Neural cell (in vitro differentiated cells): ENCODE results near the gene SPAG7. TPM values are rescaled to one million over a fixed set of nuclear protein-coding genes. Genes with fewer than 3 reads are reported as not detected.

Source experiments
- H2AFZ ChIP-seq: fragments of 200-600, 300-800 bp; sonication (generic), shearing (Covaris generic); 2 replicates; pipeline ENCODE4 v1.6.0; 2014; ENCODE audit warnings: low read depth, mild to moderate bottlenecking, antibody characterized with exemption, low read length, moderate library complexity
- H3F3A ChIP-seq: fragments of 200-600 bp; shearing (Covaris generic); 2 replicates; pipeline ENCODE4 v1.6.1; 2016; ENCODE audit warnings: mild to moderate bottlenecking, moderate library complexity, mixed read lengths, antibody characterized with exemption, low read length; ENCODE audit not compliant: insufficient read depth, poor library complexity, severe bottlenecking
- H3K27ac ChIP-seq: fragments of 200-600, 300-800 bp; sonication (generic), shearing (Covaris generic); 2 replicates; pipeline ENCODE4 v1.5.1; 2014; ENCODE audit warnings: mild to moderate bottlenecking, low read length, moderate library complexity
- H3K27me3 ChIP-seq: fragments of 300-800, 200-600 bp; sonication (generic), shearing (Covaris generic); 2 replicates; pipeline ENCODE4 v1.6.0; 2014; ENCODE audit warnings: mild to moderate bottlenecking, low read depth, low read length, moderate library complexity; ENCODE audit not compliant: insufficient read depth
- H3K36me3 ChIP-seq: fragments of 300-800, 200-600 bp; sonication (generic), shearing (Covaris generic); 2 replicates; pipeline ENCODE4 v1.5.1; 2014; ENCODE audit warnings: mild to moderate bottlenecking, antibody characterized with exemption, low read length, moderate library complexity; ENCODE audit not compliant: insufficient read depth
- H3K4me2 ChIP-seq: fragments of 300-800, 200-600 bp; sonication (generic), shearing (Covaris generic); 2 replicates; pipeline ENCODE4 v1.6.0; 2014; ENCODE audit warnings: mild to moderate bottlenecking, low read length
- H3K4me3 ChIP-seq: fragments of 300-800, 200-600 bp; sonication (generic), shearing (Covaris generic); 2 replicates; pipeline ENCODE4 v1.5.1; 2014; ENCODE audit warnings: mild to moderate bottlenecking, low read length, moderate library complexity
- H3K79me2 ChIP-seq: fragments of 200-600 bp; shearing (Covaris generic); replicated peaks from 2 replicates; pipeline ENCODE4 v1.6.0; 2014; ENCODE audit warnings: mild to moderate bottlenecking, low read length, moderate library complexity; ENCODE audit not compliant: insufficient read depth
- H3K9ac ChIP-seq: fragments of 300-800, 200-600 bp; sonication (generic), shearing (Covaris generic); 2 replicates; pipeline ENCODE4 v1.6.1; 2016; ENCODE audit warnings: mild to moderate bottlenecking, low read length, mixed read lengths
- H3K9me2 ChIP-seq: fragments of 200-600 bp; shearing (Covaris generic); 2 replicates; pipeline ENCODE4 v1.6.1; 2016; ENCODE audit warnings: mild to moderate bottlenecking, low read length, mixed read lengths; ENCODE audit not compliant: insufficient read depth
- H3K9me3 ChIP-seq: fragments of 200-600, 300-800 bp; sonication (generic), shearing (Covaris generic); 2 replicates; pipeline ENCODE4 v1.6.1; 2016; ENCODE audit warnings: mild to moderate bottlenecking, mixed run types, low read length, moderate library complexity, mixed read lengths
- H4K20me1 ChIP-seq: fragments of 200-600 bp; shearing (Covaris generic); 2 replicates; pipeline ENCODE4 v1.6.1; 2016; ENCODE audit warnings: mild to moderate bottlenecking, mixed run types; ENCODE audit not compliant: insufficient read depth
- EP300 ChIP-seq: fragments of 450-650 bp; conservative IDR thresholded peaks from 2 replicates; pipeline ENCODE4 v1.6.1; 2014; ENCODE audit warnings: antibody characterized with exemption, mild to moderate bottlenecking, moderate library complexity; ENCODE audit not compliant: poor library complexity, severe bottlenecking
- EZH2 ChIP-seq: fragments of 200-600, 300-800 bp; shearing (Covaris generic), sonication (generic); IDR thresholded peaks from 2 replicates; pipeline ENCODE4 v1.6.1; 2014; ENCODE audit warnings: antibody characterized with exemption, low read length, borderline replicate concordance, mild to moderate bottlenecking; ENCODE audit not compliant: insufficient read depth, poor library complexity, severe bottlenecking
- MXI1 ChIP-seq: fragments of 450-650 bp; conservative IDR thresholded peaks from 2 replicates; pipeline ENCODE4 v1.6.1; 2014; ENCODE audit warnings: antibody characterized with exemption, mild to moderate bottlenecking; ENCODE audit not compliant: poor library complexity, severe bottlenecking
- POLR2AphosphoS5 ChIP-seq: IDR thresholded peaks from 2 replicates; pipeline ENCODE4 v1.6.1; 2012
- RAD21 ChIP-seq: fragments of 450-650 bp; conservative IDR thresholded peaks from 2 replicates; pipeline ENCODE4 v1.6.1; 2014; ENCODE audit warnings: antibody characterized with exemption, mild to moderate bottlenecking, moderate library complexity
- SMC3 ChIP-seq: fragments of 450-650 bp; conservative IDR thresholded peaks from 2 replicates; pipeline ENCODE4 v1.6.1; 2014; ENCODE audit warnings: antibody characterized with exemption, mild to moderate bottlenecking, moderate library complexity; ENCODE audit not compliant: poor library complexity
- TAF1 ChIP-seq: IDR thresholded peaks from 2 replicates; pipeline ENCODE4 v1.6.1; 2012; ENCODE audit warnings: low read depth
- polyA plus RNA-seq: library from polyadenylated mRNA; depleted of rRNA; stranded (reverse); fragments of >200 nt; gene quantifications from 2 replicates; pipeline ENCODE4 v1.2.3, GENCODE V29; 2014
- TF ChIP-seq, protein P1 (sequence below): IDR thresholded peaks from 2 replicates; pipeline ENCODE4 v1.6.1; 2012; ENCODE audit warnings: borderline replicate concordance
- TF ChIP-seq, protein P2 (sequence below): fragments of 450-650 bp; IDR thresholded peaks from 2 replicates; pipeline ENCODE4 v1.5.1; 2014; ENCODE audit warnings: antibody characterized with exemption, mild to moderate bottlenecking, moderate library complexity; ENCODE audit not compliant: poor library complexity, severe bottlenecking

Gene SPAG7
- polyA plus RNA-seq, 1 donor from 2014 or later, result 66.4 TPM

GRCh38 chr17:4970273-4970672 lies 2.7 kb upstream of the SPAG7 start:
- no peaks in the 10 kb centered on the region for H3K79me2 ChIP-seq
- H3F3A ChIP-seq, result peaks cover 9% of the 10 kb centered on the region
- H3K27me3 ChIP-seq, result no peaks in the 10 kb centered on the region
- H2AFZ ChIP-seq, result no peak overlapping the region
- H3K9ac ChIP-seq, result no peak overlapping the region
- no peak overlapping the region for H3K4me2 ChIP-seq
- H3K9me3 ChIP-seq, result no peaks in the 10 kb centered on the region
- TF ChIP-seq RAD21 (no peak), EP300 (no peak), TAF1 (no peak), SMC3 (no peak), EZH2 (no peak), POLR2AphosphoS5 (no peak), MXI1 (no peak)
- TF ChIP-seq, protein P1, sequence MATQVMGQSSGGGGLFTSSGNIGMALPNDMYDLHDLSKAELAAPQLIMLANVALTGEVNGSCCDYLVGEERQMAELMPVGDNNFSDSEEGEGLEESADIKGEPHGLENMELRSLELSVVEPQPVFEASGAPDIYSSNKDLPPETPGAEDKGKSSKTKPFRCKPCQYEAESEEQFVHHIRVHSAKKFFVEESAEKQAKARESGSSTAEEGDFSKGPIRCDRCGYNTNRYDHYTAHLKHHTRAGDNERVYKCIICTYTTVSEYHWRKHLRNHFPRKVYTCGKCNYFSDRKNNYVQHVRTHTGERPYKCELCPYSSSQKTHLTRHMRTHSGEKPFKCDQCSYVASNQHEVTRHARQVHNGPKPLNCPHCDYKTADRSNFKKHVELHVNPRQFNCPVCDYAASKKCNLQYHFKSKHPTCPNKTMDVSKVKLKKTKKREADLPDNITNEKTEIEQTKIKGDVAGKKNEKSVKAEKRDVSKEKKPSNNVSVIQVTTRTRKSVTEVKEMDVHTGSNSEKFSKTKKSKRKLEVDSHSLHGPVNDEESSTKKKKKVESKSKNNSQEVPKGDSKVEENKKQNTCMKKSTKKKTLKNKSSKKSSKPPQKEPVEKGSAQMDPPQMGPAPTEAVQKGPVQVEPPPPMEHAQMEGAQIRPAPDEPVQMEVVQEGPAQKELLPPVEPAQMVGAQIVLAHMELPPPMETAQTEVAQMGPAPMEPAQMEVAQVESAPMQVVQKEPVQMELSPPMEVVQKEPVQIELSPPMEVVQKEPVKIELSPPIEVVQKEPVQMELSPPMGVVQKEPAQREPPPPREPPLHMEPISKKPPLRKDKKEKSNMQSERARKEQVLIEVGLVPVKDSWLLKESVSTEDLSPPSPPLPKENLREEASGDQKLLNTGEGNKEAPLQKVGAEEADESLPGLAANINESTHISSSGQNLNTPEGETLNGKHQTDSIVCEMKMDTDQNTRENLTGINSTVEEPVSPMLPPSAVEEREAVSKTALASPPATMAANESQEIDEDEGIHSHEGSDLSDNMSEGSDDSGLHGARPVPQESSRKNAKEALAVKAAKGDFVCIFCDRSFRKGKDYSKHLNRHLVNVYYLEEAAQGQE, result no peak
- TF ChIP-seq, protein P2, sequence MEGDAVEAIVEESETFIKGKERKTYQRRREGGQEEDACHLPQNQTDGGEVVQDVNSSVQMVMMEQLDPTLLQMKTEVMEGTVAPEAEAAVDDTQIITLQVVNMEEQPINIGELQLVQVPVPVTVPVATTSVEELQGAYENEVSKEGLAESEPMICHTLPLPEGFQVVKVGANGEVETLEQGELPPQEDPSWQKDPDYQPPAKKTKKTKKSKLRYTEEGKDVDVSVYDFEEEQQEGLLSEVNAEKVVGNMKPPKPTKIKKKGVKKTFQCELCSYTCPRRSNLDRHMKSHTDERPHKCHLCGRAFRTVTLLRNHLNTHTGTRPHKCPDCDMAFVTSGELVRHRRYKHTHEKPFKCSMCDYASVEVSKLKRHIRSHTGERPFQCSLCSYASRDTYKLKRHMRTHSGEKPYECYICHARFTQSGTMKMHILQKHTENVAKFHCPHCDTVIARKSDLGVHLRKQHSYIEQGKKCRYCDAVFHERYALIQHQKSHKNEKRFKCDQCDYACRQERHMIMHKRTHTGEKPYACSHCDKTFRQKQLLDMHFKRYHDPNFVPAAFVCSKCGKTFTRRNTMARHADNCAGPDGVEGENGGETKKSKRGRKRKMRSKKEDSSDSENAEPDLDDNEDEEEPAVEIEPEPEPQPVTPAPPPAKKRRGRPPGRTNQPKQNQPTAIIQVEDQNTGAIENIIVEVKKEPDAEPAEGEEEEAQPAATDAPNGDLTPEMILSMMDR, result no peak
- H3K27ac ChIP-seq, result no peak overlapping the region
- no peaks in the 10 kb centered on the region for H3K36me3 ChIP-seq
- H3K4me3 ChIP-seq, result no peak overlapping the region
- no peaks in the 10 kb centered on the region for H3K9me2 ChIP-seq
- no peaks in the 10 kb centered on the region for H4K20me1 ChIP-seq

GRCh38 chr17:4969551-4970173 lies 2.0 kb upstream of the SPAG7 start:
- H3K27ac ChIP-seq, result peak overlapping the region; percentile 97
- no peaks in the 10 kb centered on the region for H4K20me1 ChIP-seq
- H3K27me3 ChIP-seq, result no peaks in the 10 kb centered on the region
- H3K79me2 ChIP-seq, result no peaks in the 10 kb centered on the region
- H3F3A ChIP-seq, result peaks cover 9% of the 10 kb centered on the region
- H3K9me3 ChIP-seq, result no peaks in the 10 kb centered on the region
- no peak overlapping the region for H2AFZ ChIP-seq
- TF ChIP-seq MXI1 (no peak), TAF1 (no peak), POLR2AphosphoS5 (no peak), EZH2 (no peak), EP300 (no peak), SMC3 (no peak), RAD21 (no peak)
- TF ChIP-seq, protein P1, result no peak
- TF ChIP-seq, protein P2, result no peak
- H3K4me3 ChIP-seq, result peak overlapping the region; percentile 71
- peak overlapping the region; percentile 89 for H3K9ac ChIP-seq
- H3K36me3 ChIP-seq, result no peaks in the 10 kb centered on the region
- H3K4me2 ChIP-seq, result no peak overlapping the region
- no peaks in the 10 kb centered on the region for H3K9me2 ChIP-seq
